ENCODE measurements around the gene IDI1.
A peak's percentile ranks its signal among the peaks of the same experiment; 100 is the strongest.

Gene IDI1

DNA sequence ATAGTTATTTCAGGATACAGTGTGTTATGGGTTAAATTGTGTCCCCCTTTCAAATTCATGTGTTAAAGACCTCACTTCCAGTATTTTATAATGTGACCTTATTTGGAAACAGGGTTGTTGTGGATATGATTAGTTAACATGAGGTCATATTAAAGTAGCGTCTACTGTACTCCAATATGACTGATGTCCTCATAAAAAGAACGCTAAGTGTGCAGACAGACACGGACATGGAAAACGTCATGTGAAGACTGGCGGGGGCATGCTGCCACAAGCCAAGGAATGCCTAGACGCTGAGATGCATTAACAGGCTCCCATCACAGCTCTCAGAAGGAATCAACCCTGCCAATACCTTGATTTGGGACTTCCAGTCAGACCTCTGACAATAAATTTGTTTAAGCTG lies 5.8 kb upstream of the IDI1 start:
- H4K20me1 ChIP-seq (ENCODE audit: control insufficient read depth, insufficient read depth, low read depth, low read length): peaks cover 23% of the 10 kb centered on the region
- H3F3A ChIP-seq (ENCODE audit: control insufficient read depth, insufficient read depth): peaks cover 29% of the 10 kb centered on the region
- H3K9me2 ChIP-seq (replicated peaks; ENCODE audit: control insufficient read depth, low read length): no peaks in the 10 kb centered on the region
- peak overlapping the region; percentile 78 for H3K4me2 ChIP-seq (ENCODE audit: low read length)
- H3K79me2 ChIP-seq (ENCODE audit: control insufficient read depth, low read length): peaks cover 99% of the 10 kb centered on the region
- peaks cover 83% of the 10 kb centered on the region for H3K36me3 ChIP-seq (ENCODE audit: control insufficient read depth, low read length)
- peak overlapping the region; percentile 96 for H3K4me3 ChIP-seq (ENCODE audit: low read length)
- H3K27ac ChIP-seq (ENCODE audit: low read depth, low read length): no peak overlapping the region
- H3K9me3 ChIP-seq (ENCODE audit: control insufficient read depth, insufficient read depth, low read length): no peaks in the 10 kb centered on the region
- peaks cover 63% of the 10 kb centered on the region for H3K4me1 ChIP-seq (ENCODE audit: control insufficient read depth, low read length)
- no peak for TF ChIP-seq EZH2phosphoT487 (IDR thresholded peaks at IDR 0.05; ENCODE audit: borderline replicate concordance, low read length)
- TF ChIP-seq, protein P1, sequence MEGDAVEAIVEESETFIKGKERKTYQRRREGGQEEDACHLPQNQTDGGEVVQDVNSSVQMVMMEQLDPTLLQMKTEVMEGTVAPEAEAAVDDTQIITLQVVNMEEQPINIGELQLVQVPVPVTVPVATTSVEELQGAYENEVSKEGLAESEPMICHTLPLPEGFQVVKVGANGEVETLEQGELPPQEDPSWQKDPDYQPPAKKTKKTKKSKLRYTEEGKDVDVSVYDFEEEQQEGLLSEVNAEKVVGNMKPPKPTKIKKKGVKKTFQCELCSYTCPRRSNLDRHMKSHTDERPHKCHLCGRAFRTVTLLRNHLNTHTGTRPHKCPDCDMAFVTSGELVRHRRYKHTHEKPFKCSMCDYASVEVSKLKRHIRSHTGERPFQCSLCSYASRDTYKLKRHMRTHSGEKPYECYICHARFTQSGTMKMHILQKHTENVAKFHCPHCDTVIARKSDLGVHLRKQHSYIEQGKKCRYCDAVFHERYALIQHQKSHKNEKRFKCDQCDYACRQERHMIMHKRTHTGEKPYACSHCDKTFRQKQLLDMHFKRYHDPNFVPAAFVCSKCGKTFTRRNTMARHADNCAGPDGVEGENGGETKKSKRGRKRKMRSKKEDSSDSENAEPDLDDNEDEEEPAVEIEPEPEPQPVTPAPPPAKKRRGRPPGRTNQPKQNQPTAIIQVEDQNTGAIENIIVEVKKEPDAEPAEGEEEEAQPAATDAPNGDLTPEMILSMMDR (IDR thresholded peaks at IDR 0.05; ENCODE audit: low read depth, low read length, poor library complexity, severe bottlenecking): no peak
- no peaks in the 10 kb centered on the region for H3K27me3 ChIP-seq (ENCODE audit: control insufficient read depth, low read length)

DNA sequence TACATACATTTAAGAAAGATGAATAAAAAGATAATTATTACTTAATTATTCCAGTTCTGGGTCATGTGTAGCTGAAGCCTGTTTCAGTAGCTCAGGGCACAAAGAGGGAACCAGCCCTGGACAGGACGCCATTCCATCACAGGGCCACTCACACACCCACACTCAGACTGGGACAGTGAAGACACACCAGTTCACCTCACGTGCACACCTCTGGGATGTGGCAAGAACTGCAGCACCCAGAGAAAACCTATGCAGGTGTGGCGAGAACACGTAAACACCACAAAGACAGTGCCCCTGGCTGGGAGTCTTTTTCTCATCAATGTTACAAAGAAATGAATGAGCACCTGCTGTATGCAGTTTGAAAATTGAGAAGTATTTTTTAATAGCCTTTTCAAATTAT lies 1.6 kb upstream of the IDI1 start:
- peaks cover 31% of the 10 kb centered on the region for H4K20me1 ChIP-seq (ENCODE audit: control insufficient read depth, insufficient read depth, low read depth, low read length)
- peaks cover 85% of the 10 kb centered on the region for H3K79me2 ChIP-seq (ENCODE audit: control insufficient read depth, low read length)
- H3F3A ChIP-seq (ENCODE audit: control insufficient read depth, insufficient read depth): peaks cover 44% of the 10 kb centered on the region
- no peaks in the 10 kb centered on the region for H3K9me3 ChIP-seq (ENCODE audit: control insufficient read depth, insufficient read depth, low read length)
- peak overlapping the region; percentile 87 for H3K4me3 ChIP-seq (ENCODE audit: low read length)
- peak overlapping the region; percentile 87 for H3K27ac ChIP-seq (ENCODE audit: low read depth, low read length)
- H3K27me3 ChIP-seq (ENCODE audit: control insufficient read depth, low read length): no peaks in the 10 kb centered on the region
- peaks cover 63% of the 10 kb centered on the region for H3K4me1 ChIP-seq (ENCODE audit: control insufficient read depth, low read length)
- peaks cover 80% of the 10 kb centered on the region for H3K36me3 ChIP-seq (ENCODE audit: control insufficient read depth, low read length)
- H3K9me2 ChIP-seq (replicated peaks; ENCODE audit: control insufficient read depth, low read length): no peaks in the 10 kb centered on the region
- peak overlapping the region; percentile 63 for H3K4me2 ChIP-seq (ENCODE audit: low read length)
- TF ChIP-seq, protein P1 (IDR thresholded peaks at IDR 0.05; ENCODE audit: low read depth, low read length, poor library complexity, severe bottlenecking): no peak
- TF ChIP-seq EZH2phosphoT487 (IDR thresholded peaks at IDR 0.05; ENCODE audit: borderline replicate concordance, low read length): no peak

DNA sequence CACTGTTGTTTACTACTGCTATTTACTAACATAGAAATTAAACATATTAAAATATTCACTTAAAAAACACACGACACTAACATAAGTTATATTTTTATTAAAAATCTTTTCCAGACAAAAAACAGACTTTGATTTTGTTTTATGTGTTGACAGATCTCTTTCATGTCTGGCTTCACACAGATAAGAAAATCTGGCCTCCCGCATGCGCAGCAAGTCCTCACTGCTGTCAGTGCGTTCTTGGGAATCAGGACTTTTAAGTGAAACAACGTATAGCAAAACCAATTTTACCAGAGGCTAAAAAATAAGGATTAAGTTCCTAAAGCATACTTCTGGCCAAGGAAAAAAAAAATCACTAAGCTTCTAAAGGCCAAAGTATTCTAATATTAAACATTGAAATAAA lies 1.2 kb upstream of the IDI1 start:
- no peaks in the 10 kb centered on the region for H3K9me2 ChIP-seq (replicated peaks; ENCODE audit: control insufficient read depth, low read length)
- H3K4me3 ChIP-seq (ENCODE audit: low read length): peak overlapping the region; percentile 87
- no peaks in the 10 kb centered on the region for H3K9me3 ChIP-seq (ENCODE audit: control insufficient read depth, insufficient read depth, low read length)
- TF ChIP-seq EZH2phosphoT487 (IDR thresholded peaks at IDR 0.05; ENCODE audit: borderline replicate concordance, low read length): no peak
- TF ChIP-seq, protein P1 (IDR thresholded peaks at IDR 0.05; ENCODE audit: low read depth, low read length, poor library complexity, severe bottlenecking): no peak
- peaks cover 65% of the 10 kb centered on the region for H3K4me1 ChIP-seq (ENCODE audit: control insufficient read depth, low read length)
- peaks cover 80% of the 10 kb centered on the region for H3K36me3 ChIP-seq (ENCODE audit: control insufficient read depth, low read length)
- peak overlapping the region; percentile 63 for H3K4me2 ChIP-seq (ENCODE audit: low read length)
- no peaks in the 10 kb centered on the region for H3K27me3 ChIP-seq (ENCODE audit: control insufficient read depth, low read length)
- H4K20me1 ChIP-seq (ENCODE audit: control insufficient read depth, insufficient read depth, low read depth, low read length): peaks cover 35% of the 10 kb centered on the region
- peak overlapping the region; percentile 87 for H3K27ac ChIP-seq (ENCODE audit: low read depth, low read length)
- H3K79me2 ChIP-seq (ENCODE audit: control insufficient read depth, low read length): peaks cover 85% of the 10 kb centered on the region
- H3F3A ChIP-seq (ENCODE audit: control insufficient read depth, insufficient read depth): peaks cover 46% of the 10 kb centered on the region

All from DOHH2 (cell line).